HG03066 (cell line): Measurements from ENCODE around the gene CARMIL1.

ENCODE experiments used
- ATAC-seq: cut with Tn5 transposase; IDR thresholded peaks from one replicate; pipeline ENCODE4 v1.9.1; 2021; ENCODE audit warnings: low read depth; ENCODE audit not compliant: unreplicated experiment

Gene CARMIL1

DNA sequence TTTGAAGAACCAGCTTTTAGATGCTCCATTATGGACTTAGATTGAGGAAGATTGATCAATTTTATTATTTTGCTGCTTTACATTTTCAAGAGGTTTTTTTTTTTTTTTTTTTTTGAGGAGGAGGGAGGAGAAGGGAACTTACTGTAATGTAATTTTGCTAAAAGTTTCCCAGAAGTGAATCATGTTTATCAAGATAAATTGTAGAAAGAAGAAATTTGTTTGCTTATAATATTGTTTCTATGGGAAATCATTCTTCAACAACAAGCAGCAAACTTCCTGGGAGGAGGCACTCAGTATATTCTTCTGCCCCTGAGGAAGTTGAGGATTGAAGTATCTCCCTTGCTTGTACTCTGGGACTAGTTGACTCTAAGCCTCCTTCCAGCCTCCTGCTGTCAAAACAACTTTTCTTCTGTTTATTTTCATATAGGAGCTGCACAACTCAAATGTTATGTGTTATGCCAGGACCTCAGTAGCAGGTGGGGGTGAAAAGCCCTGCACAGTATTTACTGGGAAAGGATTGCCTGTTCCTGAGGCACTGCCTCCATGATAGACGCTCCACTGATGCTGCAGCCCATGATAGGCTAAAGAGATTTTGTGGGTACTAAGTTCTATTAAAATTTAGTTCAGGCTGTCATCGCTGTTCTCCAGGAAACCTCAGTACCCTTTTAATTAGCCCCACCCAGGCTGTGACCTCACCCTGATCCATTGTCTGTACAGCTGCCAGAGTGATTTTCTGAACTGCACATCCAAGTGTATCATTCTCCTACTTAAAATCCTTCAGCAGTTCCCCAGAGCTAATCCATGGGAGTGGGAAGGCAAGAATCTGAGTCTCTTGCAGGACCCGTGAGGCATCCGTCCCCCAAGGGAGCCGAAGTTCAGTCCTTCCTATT, 51.9 kb downstream of the CARMIL1 start:
- no peak for ATAC-seq

DNA sequence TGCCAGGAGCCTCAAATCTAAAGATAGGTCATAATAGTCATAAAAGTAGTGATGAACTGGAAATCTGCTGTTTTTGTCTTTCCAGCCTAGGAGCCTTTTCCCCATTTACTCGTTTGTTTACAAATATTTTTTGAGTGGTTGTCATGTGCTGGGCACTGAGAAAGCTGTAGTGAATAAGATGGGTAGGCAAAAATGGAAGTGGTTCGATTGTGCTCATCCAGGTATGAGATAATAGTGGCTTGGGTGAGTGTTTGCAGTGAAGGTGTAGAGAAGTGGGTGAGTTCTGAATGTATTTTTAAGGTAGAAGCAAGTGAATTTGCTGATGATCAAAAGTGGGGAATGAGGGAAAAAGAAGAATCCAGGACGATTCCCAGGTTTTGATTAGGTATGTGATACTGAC, 53.0 kb downstream of the CARMIL1 start:
- no peak for ATAC-seq

GRCh38 chr6:25332655-25333071, 53.5 kb downstream of the CARMIL1 start:
- ATAC-seq = no peak

DNA sequence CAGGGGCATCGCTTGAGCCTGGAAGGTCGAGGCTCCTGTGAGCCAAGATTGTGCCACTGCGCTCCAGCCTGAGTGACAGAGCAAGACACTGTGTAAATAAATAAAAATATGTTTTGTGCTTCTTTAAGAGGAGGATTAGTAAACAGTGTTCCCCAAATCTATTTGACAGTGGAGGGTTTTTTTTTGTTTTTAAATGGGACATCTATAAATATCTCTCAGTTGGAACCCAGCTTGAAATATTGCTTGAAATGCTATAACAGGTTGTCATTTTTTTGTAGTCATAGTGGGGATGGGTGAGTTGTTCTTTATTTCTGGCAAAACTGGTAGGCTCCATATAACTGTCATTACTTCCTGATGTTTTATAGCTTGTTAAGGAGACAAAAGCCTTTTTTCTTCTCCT, 54.3 kb downstream of the CARMIL1 start:
- ATAC-seq = no peak

GRCh38 chr6:25334793-25335192, 55.6 kb downstream of the CARMIL1 start:
- ATAC-seq = no peak

DNA sequence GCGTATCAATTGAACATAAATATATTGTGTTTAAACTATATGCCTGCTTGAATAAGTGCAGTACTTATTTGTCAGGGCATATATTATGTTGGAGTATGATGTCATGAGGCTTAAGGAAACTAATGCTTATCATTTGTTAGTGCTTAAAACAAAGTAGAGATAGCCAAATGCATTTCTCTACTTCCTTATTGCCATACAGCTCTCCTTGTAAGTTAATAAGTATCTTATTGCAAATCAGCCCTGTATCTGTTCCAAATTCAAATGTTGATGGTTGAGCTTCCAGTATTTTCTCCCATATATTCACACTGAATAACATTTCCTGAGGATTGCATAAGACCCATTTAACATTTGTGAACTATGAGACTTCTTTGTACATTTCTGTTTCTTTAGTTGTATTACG, 57.8 kb downstream of the CARMIL1 start:
- ATAC-seq = no peak

DNA sequence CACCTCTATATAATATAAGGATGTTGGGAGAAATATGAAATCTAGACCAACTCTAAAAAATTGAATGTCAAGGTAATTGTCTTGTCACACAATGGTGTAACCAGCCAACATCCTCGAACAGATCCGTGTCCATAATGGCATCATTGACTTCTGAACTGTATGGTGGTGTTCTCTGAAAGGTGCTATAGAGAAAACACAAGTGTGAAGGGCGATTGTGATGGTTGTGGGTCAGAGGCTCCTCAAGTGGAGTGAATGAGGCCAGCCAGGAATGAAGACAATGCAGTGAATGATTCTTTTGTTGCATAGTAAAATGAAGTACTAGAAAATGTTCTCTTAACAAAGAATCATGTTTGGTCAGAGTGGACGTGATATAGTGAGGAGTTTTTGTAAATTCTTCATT, 58.3 kb downstream of the CARMIL1 start:
- ATAC-seq = no peak

DNA sequence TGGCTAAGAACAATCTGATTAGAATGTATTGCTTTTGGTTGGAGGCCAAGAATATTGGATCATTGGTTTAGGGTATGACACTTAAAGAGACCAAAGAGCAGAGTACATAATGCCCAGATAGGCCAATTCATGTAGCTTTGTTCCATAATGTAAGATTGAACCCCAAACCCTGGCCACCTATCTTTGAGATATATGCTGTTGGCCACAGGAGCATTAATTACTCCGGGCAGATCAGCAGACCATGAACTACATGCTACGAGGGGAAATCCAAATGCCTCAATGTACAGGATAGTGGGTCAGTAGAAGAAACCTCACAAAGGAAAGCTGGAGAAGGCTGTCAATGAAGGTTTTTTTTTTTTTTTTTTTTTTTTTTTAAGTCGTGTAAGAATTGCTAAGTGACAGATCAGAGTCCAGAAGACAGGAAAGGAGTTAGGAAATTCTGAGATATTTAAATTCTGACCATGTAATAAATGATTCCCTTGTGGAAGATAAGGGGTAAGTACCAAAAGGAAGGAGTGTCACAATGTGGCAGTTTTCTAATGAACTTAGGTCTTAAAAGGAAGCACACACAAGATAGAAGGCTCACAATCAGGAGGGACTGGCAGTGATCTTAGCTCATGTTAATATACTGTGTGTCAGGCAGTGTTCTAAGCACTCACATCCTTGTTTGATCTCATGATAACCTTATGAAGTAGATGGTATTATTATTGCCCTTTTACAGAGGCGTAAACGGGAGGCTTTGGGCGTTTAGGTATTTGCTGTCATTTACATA, 61.4 kb downstream of the CARMIL1 start:
- ATAC-seq = no peak

DNA sequence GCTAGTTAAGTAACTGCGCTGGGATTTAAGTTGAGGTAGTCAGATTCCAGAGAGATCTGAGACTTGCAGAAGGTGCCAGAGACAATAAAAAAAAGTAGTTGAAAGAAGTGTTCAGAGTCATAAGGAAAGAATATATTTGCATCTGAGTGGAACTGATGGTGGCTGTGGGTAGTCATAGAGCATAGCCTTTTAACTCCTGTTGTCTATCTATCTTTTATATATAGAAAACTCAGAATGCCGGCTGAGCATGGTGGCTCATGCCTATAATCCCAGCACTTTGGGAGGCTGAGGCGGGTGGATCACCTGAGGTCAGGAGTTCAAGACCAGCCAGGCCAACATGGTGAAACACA, 62.0 kb downstream of the CARMIL1 start:
- no peak for ATAC-seq

GRCh38 chr6:25341923-25342619, 62.9 kb downstream of the CARMIL1 start:
- ATAC-seq = no peak

GRCh38 chr6:25342802-25343201, 63.6 kb downstream of the CARMIL1 start:
- no peak for ATAC-seq

- ATAC-seq = no peak
Observed at GRCh38 chr6:25343984-25344383, 64.8 kb downstream of the CARMIL1 start.

- ATAC-seq = no peak
Observed at GRCh38 chr6:25344827-25345226, 65.7 kb downstream of the CARMIL1 start.

GRCh38 chr6:25346064-25346463, 66.9 kb downstream of the CARMIL1 start:
- ATAC-seq = no peak

GRCh38 chr6:25350573-25350972, 71.4 kb downstream of the CARMIL1 start:
- ATAC-seq = no peak

GRCh38 chr6:25351485-25351884, 72.3 kb downstream of the CARMIL1 start:
- ATAC-seq = no peak

GRCh38 chr6:25352285-25352684, 73.1 kb downstream of the CARMIL1 start:
- ATAC-seq = no peak

DNA sequence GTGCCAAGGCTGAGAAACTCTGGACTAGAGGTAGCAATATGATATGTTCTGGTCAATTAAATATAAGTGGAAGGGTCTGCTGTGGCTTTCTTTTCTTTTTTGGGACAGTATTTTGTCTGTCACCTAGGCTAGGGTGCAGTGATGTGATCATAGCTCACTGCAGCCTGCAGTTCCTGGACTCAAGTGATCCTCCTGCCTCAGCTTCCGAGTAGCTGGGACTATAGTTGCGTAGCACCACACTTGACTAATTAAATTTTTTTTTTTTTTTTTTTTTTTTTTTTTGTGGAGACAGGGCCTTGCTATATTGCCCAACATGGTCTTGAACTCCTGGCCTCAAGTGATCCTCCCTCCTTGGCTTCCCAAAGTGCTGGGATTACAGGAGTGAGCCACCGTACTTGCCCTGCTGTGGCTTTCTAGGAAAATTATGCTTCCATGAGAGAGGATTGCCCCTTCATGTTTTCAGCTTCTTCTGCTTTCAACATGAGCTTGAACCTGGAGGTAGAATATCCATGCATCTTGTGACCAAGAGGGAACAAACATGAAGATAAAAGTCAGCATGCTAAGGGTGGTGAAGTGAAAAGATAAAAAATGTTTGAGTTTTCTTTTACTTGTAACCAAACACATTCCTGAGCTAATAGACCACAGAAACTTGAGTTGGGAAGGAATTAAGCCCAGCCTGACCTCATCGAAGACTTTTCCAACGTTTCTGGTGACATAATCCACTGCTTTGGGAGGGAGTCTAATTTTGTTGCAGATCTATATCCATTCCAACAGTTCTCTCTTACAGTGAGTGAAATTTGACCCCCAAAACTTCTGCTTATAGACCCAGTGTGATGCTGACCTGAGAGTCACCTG, 75.1 kb downstream of the CARMIL1 start:
- no peak for ATAC-seq

- no peak for ATAC-seq
Observed at GRCh38 chr6:25359191-25359861, 80.2 kb downstream of the CARMIL1 start.

DNA sequence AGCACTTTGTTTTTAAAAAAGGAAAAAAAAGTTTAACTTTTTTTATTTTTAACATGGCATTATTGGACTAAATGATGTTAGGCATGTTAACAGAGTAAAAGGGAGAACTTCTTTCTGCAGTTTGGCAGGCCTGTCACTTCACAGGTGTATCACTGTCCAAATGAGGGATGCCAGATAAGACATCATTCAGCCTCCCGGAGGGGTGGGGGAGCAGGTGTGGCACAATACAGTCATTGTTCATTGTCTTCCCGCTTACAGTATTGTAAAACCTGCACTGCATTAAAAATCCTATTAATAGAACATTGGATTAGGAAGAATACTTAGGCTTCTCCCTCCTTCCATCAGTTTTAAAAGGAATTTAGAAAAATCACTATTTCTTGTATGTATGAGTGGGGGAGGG, 80.7 kb downstream of the CARMIL1 start:
- no peak for ATAC-seq
